Suprapubic skin (tissue), 4 donors: ENCODE results near the gene HASPIN. TPM values are rescaled to one million over a fixed set of nuclear protein-coding genes. Genes with fewer than 3 reads are reported as not detected.

Experiments
- DNase-seq, 2 donors: peaks; one replicate each; pipeline ENCODE4 v3.0.0-alpha.2; 2019; ENCODE audit warnings: low spot score in 2 of 2
- H3K27ac ChIP-seq: fragments of 200-600 bp; sonication (generic); one replicate; pipeline ENCODE4 v1.5.1; 2019
- H3K27me3 ChIP-seq: fragments of 200-600 bp; sonication (generic); one replicate; pipeline ENCODE4 v1.5.1; 2019
- H3K36me3 ChIP-seq: fragments of 200-600 bp; sonication (generic); one replicate; pipeline ENCODE4 v1.5.1; 2019
- H3K4me1 ChIP-seq: fragments of 200-600 bp; sonication (generic); one replicate; pipeline ENCODE4 v1.5.1; 2019
- H3K4me3 ChIP-seq: fragments of 200-600 bp; sonication (generic); one replicate; pipeline ENCODE4 v1.5.1; 2019; ENCODE audit warnings: mild to moderate bottlenecking
- H3K9me3 ChIP-seq: fragments of 200-600 bp; sonication (generic); one replicate; pipeline ENCODE4 v1.5.1; 2019
- EP300 ChIP-seq: sonication (generic); formaldehyde crosslinking; IDR thresholded peaks from one replicate; pipeline ENCODE4 v1.6.1; 2017; ENCODE audit warnings: antibody characterized with exemption
- POLR2A ChIP-seq, 2 donors: fragments of 450-650 bp; IDR thresholded peaks; one replicate each; pipeline ENCODE4 v1.6.1; 2017; ENCODE audit warnings: antibody characterized with exemption in 2 of 2, mild to moderate bottlenecking in 2 of 2, moderate library complexity in 2 of 2
- POLR2AphosphoS5 ChIP-seq, 3 donors: sonication (generic); formaldehyde crosslinking; IDR thresholded peaks; one replicate each; pipeline ENCODE4 v1.6.1; 2017; ENCODE audit warnings: antibody characterized with exemption in 3 of 3
- WGBS: methylation state at CpG from one replicate; pipeline ENCODE4 v1.1.5; 2018; 5-methylcytosine and 5-hydroxymethylcytosine counted together
- total RNA-seq, 4 donors: library from RNA; depleted of rRNA; stranded (reverse); fragments of >200 nt; gene quantifications; one replicate each; pipeline ENCODE4 v1.1.0, GENCODE V29; 2016
- TF ChIP-seq, protein P1 (sequence below), 2 donors: fragments of 200-600 bp in 1 of 2; fragments of 450-650 bp in 1 of 2; sonication (generic) in 1 of 2; IDR thresholded peaks; one replicate each; pipeline ENCODE4 v1.5.1; 2016 to 2019; ENCODE audit warnings: antibody characterized with exemption in 2 of 2, mild to moderate bottlenecking in 1 of 2, moderate library complexity in 1 of 2

HASPIN gene
- total RNA-seq, 4 donors from 2014 or later, result 0.40 to 2.1 (median 1.8) TPM

DNA sequence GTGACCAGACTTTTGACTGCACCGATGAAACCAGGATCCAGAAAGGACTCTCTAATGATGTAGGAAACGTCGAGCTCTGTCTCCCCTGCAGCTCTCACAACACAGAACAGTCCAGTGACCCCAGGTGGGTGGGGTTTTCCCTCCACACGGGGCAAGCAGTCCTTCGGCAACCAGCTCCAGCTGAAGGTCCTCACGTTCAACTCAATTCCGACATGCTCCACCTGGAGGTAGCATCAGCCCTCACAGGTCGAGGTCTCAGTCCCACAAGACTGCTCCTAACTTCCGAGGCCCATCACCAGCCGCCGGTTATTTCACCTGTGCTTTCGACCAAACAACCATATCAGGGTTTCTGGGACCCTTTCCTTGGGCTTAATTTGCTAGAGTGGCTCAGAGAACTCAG, 49.1 kb downstream of the HASPIN start:
- no peaks in the 10 kb centered on the region for H3K9me3 ChIP-seq
- TF ChIP-seq EP300, result no peak
- TF ChIP-seq POLR2A (IDR thresholded peaks at IDR 0.05), result no peak
- TF ChIP-seq, protein P1, sequence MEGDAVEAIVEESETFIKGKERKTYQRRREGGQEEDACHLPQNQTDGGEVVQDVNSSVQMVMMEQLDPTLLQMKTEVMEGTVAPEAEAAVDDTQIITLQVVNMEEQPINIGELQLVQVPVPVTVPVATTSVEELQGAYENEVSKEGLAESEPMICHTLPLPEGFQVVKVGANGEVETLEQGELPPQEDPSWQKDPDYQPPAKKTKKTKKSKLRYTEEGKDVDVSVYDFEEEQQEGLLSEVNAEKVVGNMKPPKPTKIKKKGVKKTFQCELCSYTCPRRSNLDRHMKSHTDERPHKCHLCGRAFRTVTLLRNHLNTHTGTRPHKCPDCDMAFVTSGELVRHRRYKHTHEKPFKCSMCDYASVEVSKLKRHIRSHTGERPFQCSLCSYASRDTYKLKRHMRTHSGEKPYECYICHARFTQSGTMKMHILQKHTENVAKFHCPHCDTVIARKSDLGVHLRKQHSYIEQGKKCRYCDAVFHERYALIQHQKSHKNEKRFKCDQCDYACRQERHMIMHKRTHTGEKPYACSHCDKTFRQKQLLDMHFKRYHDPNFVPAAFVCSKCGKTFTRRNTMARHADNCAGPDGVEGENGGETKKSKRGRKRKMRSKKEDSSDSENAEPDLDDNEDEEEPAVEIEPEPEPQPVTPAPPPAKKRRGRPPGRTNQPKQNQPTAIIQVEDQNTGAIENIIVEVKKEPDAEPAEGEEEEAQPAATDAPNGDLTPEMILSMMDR (IDR thresholded peaks at IDR 0.05), result no peak
- TF ChIP-seq POLR2AphosphoS5 (IDR thresholded peaks at IDR 0.05), result no peak
- H3K27ac ChIP-seq, result no peak overlapping the region
- 84% methylated on average over 11 of the region's 12 CpGs for WGBS
- H3K27me3 ChIP-seq, result no peaks in the 10 kb centered on the region
- no peaks in the 10 kb centered on the region for H3K4me1 ChIP-seq
- no peaks in the 10 kb centered on the region for H3K36me3 ChIP-seq
- no peak for DNase-seq
- no peak overlapping the region for H3K4me3 ChIP-seq

DNA sequence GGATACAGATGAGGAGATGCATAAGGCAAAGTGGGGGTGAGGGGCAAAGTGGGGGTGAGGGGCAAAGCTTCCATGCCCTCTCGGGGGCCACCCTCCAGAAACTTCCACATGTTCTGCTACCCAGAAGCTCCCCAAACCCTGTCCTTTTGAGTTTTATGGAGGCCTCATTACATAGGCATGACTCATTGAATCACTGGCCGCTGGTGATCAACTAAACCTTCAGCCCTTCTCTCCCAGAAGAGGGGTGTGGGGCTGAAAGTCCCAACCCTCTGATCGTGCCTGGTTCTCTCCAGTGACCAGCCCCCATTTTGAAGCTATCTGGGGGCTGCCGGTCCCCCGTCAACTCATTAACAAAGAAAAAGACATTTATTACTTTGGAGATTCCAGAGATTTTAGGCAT, 49.8 kb downstream of the HASPIN start:
- Histone ChIP-seq H3K27me3 (no peaks in the 10 kb centered on the region), H3K4me1 (no peaks in the 10 kb centered on the region), H3K36me3 (no peaks in the 10 kb centered on the region), H3K9me3 (no peaks in the 10 kb centered on the region), H3K27ac (no peak overlapping the region), H3K4me3 (no peak overlapping the region)
- TF ChIP-seq EP300, result no peak
- TF ChIP-seq, protein P1 (IDR thresholded peaks at IDR 0.05), result no peak
- TF ChIP-seq POLR2A (IDR thresholded peaks at IDR 0.05), result no peak
- TF ChIP-seq POLR2AphosphoS5 (IDR thresholded peaks at IDR 0.05), result no peak
- WGBS, result 72% methylated on average over 5 of the region's 5 CpGs
- DNase-seq, result no peak

DNA sequence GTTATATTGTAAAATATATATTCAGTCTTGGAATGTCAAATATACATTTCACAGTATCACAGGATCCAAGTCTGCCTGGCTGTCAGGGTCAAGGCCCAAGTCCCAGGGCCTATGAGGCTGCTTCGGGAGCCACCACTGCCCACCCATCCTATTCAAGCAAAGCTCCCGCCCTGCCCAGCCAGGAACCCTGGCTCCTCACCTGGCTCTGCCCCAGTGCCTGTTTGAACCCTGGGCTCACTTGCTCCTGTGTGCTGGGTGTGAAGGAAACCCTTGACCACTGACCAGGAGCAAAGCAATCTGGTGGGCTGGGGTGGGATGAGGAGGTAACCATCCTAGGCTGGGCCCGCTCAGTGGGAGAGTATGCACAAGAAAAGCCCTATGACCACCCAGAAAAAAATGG, 50.3 kb downstream of the HASPIN start:
- H3K4me3 ChIP-seq, result no peak overlapping the region
- no peak overlapping the region for H3K27ac ChIP-seq
- no peaks in the 10 kb centered on the region for H3K9me3 ChIP-seq
- no peaks in the 10 kb centered on the region for H3K27me3 ChIP-seq
- 85% methylated on average over 3 of the region's 3 CpGs for WGBS
- no peaks in the 10 kb centered on the region for H3K4me1 ChIP-seq
- DNase-seq, result no peak
- TF ChIP-seq EP300, result no peak
- TF ChIP-seq POLR2AphosphoS5 (IDR thresholded peaks at IDR 0.05), result no peak
- TF ChIP-seq, protein P1 (IDR thresholded peaks at IDR 0.05), result no peak
- TF ChIP-seq POLR2A (IDR thresholded peaks at IDR 0.05), result no peak
- H3K36me3 ChIP-seq, result no peaks in the 10 kb centered on the region

Other genes with a start within 250 kb of the HASPIN start
- 1 to 10 TPM in 3 of 4 donors, under 1 TPM in 1; 0.98 to 5.4 (median 1.8) TPM for gene ASPA, start 247.9 kb upstream of the HASPIN start, total RNA-seq
- 10 to 100 TPM; 25.6 to 45.4 (median 34.4) TPM for gene TRPV3, start 166.1 kb upstream of the HASPIN start, total RNA-seq
- gene TRPV1, start 114.5 kb upstream of the HASPIN start, total RNA-seq, result 10 to 100 TPM in 2 of 4 donors, 1 to 10 TPM in 2; 3.2 to 15.8 (median 7.1) TPM
- gene SHPK, start 87.7 kb upstream of the HASPIN start, total RNA-seq, result 10 to 100 TPM; 19.0 to 21.9 (median 20.4) TPM
- gene CTNS, start 87.1 kb upstream of the HASPIN start, total RNA-seq, result 10 to 100 TPM; 19.9 to 34.6 (median 26.1) TPM
- gene TAX1BP3, start 55.3 kb upstream of the HASPIN start, total RNA-seq, result 100 to 1,000 TPM; 103 to 245 (median 202) TPM
- 10 to 100 TPM in 3 of 4 donors, 1 to 10 TPM in 1; 3.3 to 17.6 (median 10.4) TPM for gene EMC6, start 55.1 kb upstream of the HASPIN start, total RNA-seq
- under 1 TPM in 2 of 4 donors, not detected in 2; 0.49 to 0.56 TPM for gene P2RX5, start 27.7 kb upstream of the HASPIN start, total RNA-seq
- 10 to 100 TPM; 14.0 to 20.7 (median 14.4) TPM for gene ITGAE, start 77.3 kb downstream of the HASPIN start, total RNA-seq
- gene NCBP3, start 122.3 kb downstream of the HASPIN start, total RNA-seq, result 10 to 100 TPM; 15.4 to 41.8 (median 26.1) TPM
- gene CAMKK1, start 169.2 kb downstream of the HASPIN start, total RNA-seq, result 10 to 100 TPM; 10.8 to 17.3 (median 12.9) TPM
- 1 to 10 TPM in 2 of 4 donors, under 1 TPM in 2; 0.25 to 2.6 (median 1.2) TPM for gene P2RX1, start 192.6 kb downstream of the HASPIN start, total RNA-seq
- gene ATP2A3, start 240.5 kb downstream of the HASPIN start, total RNA-seq, result 10 to 100 TPM; 22.4 to 61.7 (median 34.7) TPM